Neural cell (in vitro differentiated cells): ENCODE measurements around the gene UTY. TPM values are rescaled to one million over a fixed set of nuclear protein-coding genes. Genes with fewer than 3 reads are reported as not detected.

Experiments used
- H2AFZ ChIP-seq: fragments of 200-600, 300-800 bp; sonication (generic), shearing (Covaris generic); 2 replicates; pipeline ENCODE4 v1.6.0; 2014; ENCODE audit warnings: low read depth, mild to moderate bottlenecking, antibody characterized with exemption, low read length, moderate library complexity
- H3F3A ChIP-seq: fragments of 200-600 bp; shearing (Covaris generic); 2 replicates; pipeline ENCODE4 v1.6.1; 2016; ENCODE audit warnings: mild to moderate bottlenecking, moderate library complexity, mixed read lengths, antibody characterized with exemption, low read length; ENCODE audit not compliant: insufficient read depth, poor library complexity, severe bottlenecking
- H3K27ac ChIP-seq: fragments of 200-600, 300-800 bp; sonication (generic), shearing (Covaris generic); 2 replicates; pipeline ENCODE4 v1.5.1; 2014; ENCODE audit warnings: mild to moderate bottlenecking, low read length, moderate library complexity
- H3K27me3 ChIP-seq: fragments of 300-800, 200-600 bp; sonication (generic), shearing (Covaris generic); 2 replicates; pipeline ENCODE4 v1.6.0; 2014; ENCODE audit warnings: mild to moderate bottlenecking, low read depth, low read length, moderate library complexity; ENCODE audit not compliant: insufficient read depth
- H3K36me3 ChIP-seq: fragments of 300-800, 200-600 bp; sonication (generic), shearing (Covaris generic); 2 replicates; pipeline ENCODE4 v1.5.1; 2014; ENCODE audit warnings: mild to moderate bottlenecking, antibody characterized with exemption, low read length, moderate library complexity; ENCODE audit not compliant: insufficient read depth
- H3K4me2 ChIP-seq: fragments of 300-800, 200-600 bp; sonication (generic), shearing (Covaris generic); 2 replicates; pipeline ENCODE4 v1.6.0; 2014; ENCODE audit warnings: mild to moderate bottlenecking, low read length
- H3K4me3 ChIP-seq: fragments of 300-800, 200-600 bp; sonication (generic), shearing (Covaris generic); 2 replicates; pipeline ENCODE4 v1.5.1; 2014; ENCODE audit warnings: mild to moderate bottlenecking, low read length, moderate library complexity
- H3K79me2 ChIP-seq: fragments of 200-600 bp; shearing (Covaris generic); replicated peaks from 2 replicates; pipeline ENCODE4 v1.6.0; 2014; ENCODE audit warnings: mild to moderate bottlenecking, low read length, moderate library complexity; ENCODE audit not compliant: insufficient read depth
- H3K9ac ChIP-seq: fragments of 300-800, 200-600 bp; sonication (generic), shearing (Covaris generic); 2 replicates; pipeline ENCODE4 v1.6.1; 2016; ENCODE audit warnings: mild to moderate bottlenecking, low read length, mixed read lengths
- H3K9me2 ChIP-seq: fragments of 200-600 bp; shearing (Covaris generic); 2 replicates; pipeline ENCODE4 v1.6.1; 2016; ENCODE audit warnings: mild to moderate bottlenecking, low read length, mixed read lengths; ENCODE audit not compliant: insufficient read depth
- H3K9me3 ChIP-seq: fragments of 200-600, 300-800 bp; sonication (generic), shearing (Covaris generic); 2 replicates; pipeline ENCODE4 v1.6.1; 2016; ENCODE audit warnings: mild to moderate bottlenecking, mixed run types, low read length, moderate library complexity, mixed read lengths
- H4K20me1 ChIP-seq: fragments of 200-600 bp; shearing (Covaris generic); 2 replicates; pipeline ENCODE4 v1.6.1; 2016; ENCODE audit warnings: mild to moderate bottlenecking, mixed run types; ENCODE audit not compliant: insufficient read depth
- EP300 ChIP-seq: fragments of 450-650 bp; conservative IDR thresholded peaks from 2 replicates; pipeline ENCODE4 v1.6.1; 2014; ENCODE audit warnings: antibody characterized with exemption, mild to moderate bottlenecking, moderate library complexity; ENCODE audit not compliant: poor library complexity, severe bottlenecking
- EZH2 ChIP-seq: fragments of 200-600, 300-800 bp; shearing (Covaris generic), sonication (generic); IDR thresholded peaks from 2 replicates; pipeline ENCODE4 v1.6.1; 2014; ENCODE audit warnings: antibody characterized with exemption, low read length, borderline replicate concordance, mild to moderate bottlenecking; ENCODE audit not compliant: insufficient read depth, poor library complexity, severe bottlenecking
- MXI1 ChIP-seq: fragments of 450-650 bp; conservative IDR thresholded peaks from 2 replicates; pipeline ENCODE4 v1.6.1; 2014; ENCODE audit warnings: antibody characterized with exemption, mild to moderate bottlenecking; ENCODE audit not compliant: poor library complexity, severe bottlenecking
- POLR2AphosphoS5 ChIP-seq: IDR thresholded peaks from 2 replicates; pipeline ENCODE4 v1.6.1; 2012
- RAD21 ChIP-seq: fragments of 450-650 bp; conservative IDR thresholded peaks from 2 replicates; pipeline ENCODE4 v1.6.1; 2014; ENCODE audit warnings: antibody characterized with exemption, mild to moderate bottlenecking, moderate library complexity
- SMC3 ChIP-seq: fragments of 450-650 bp; conservative IDR thresholded peaks from 2 replicates; pipeline ENCODE4 v1.6.1; 2014; ENCODE audit warnings: antibody characterized with exemption, mild to moderate bottlenecking, moderate library complexity; ENCODE audit not compliant: poor library complexity
- TAF1 ChIP-seq: IDR thresholded peaks from 2 replicates; pipeline ENCODE4 v1.6.1; 2012; ENCODE audit warnings: low read depth
- polyA plus RNA-seq: library from polyadenylated mRNA; depleted of rRNA; stranded (reverse); fragments of >200 nt; gene quantifications from 2 replicates; pipeline ENCODE4 v1.2.3, GENCODE V29; 2014
- TF ChIP-seq, protein P1 (sequence below): fragments of 450-650 bp; IDR thresholded peaks from 2 replicates; pipeline ENCODE4 v1.5.1; 2014; ENCODE audit warnings: antibody characterized with exemption, mild to moderate bottlenecking, moderate library complexity; ENCODE audit not compliant: poor library complexity, severe bottlenecking
- TF ChIP-seq, protein P2 (sequence below): IDR thresholded peaks from 2 replicates; pipeline ENCODE4 v1.6.1; 2012; ENCODE audit warnings: borderline replicate concordance

UTY gene
- polyA plus RNA-seq, 1 donor from 2014 or later = 17.5 TPM

DNA sequence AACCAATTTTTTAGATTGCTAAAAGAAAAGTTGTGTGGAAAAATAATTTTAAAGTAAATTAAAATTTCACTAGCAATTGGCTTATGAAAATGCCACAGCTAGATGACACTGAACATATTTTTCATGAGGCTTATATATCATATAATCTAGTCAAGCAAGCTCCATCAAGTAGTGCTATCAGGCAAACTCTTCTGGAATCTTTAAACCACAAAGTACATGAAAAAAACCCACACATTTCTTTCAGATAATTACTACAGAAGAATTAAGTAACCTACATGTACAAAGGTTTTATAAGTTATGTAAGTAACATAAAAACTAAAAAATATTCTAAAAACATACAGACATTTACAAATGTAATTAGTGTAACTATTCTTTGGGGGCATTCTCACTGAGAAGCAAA is 229.4 kb downstream of the UTY start:
- Histone ChIP-seq H4K20me1 (no peaks in the 10 kb centered on the region), H3K27me3 (no peaks in the 10 kb centered on the region), H3K9me2 (no peaks in the 10 kb centered on the region), H3K36me3 (no peaks in the 10 kb centered on the region), H3K9me3 (no peaks in the 10 kb centered on the region), H3K9ac (no peak overlapping the region), H3K27ac (no peak overlapping the region), H2AFZ (no peak overlapping the region), H3K4me2 (no peak overlapping the region), H3K79me2 (no peaks in the 10 kb centered on the region), H3F3A (no peaks in the 10 kb centered on the region), H3K4me3 (no peak overlapping the region)
- TF ChIP-seq, protein P1, sequence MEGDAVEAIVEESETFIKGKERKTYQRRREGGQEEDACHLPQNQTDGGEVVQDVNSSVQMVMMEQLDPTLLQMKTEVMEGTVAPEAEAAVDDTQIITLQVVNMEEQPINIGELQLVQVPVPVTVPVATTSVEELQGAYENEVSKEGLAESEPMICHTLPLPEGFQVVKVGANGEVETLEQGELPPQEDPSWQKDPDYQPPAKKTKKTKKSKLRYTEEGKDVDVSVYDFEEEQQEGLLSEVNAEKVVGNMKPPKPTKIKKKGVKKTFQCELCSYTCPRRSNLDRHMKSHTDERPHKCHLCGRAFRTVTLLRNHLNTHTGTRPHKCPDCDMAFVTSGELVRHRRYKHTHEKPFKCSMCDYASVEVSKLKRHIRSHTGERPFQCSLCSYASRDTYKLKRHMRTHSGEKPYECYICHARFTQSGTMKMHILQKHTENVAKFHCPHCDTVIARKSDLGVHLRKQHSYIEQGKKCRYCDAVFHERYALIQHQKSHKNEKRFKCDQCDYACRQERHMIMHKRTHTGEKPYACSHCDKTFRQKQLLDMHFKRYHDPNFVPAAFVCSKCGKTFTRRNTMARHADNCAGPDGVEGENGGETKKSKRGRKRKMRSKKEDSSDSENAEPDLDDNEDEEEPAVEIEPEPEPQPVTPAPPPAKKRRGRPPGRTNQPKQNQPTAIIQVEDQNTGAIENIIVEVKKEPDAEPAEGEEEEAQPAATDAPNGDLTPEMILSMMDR = no peak
- TF ChIP-seq SMC3 (no peak), EP300 (no peak), TAF1 (no peak), MXI1 (no peak), RAD21 (no peak), POLR2AphosphoS5 (no peak), EZH2 (no peak)
- TF ChIP-seq, protein P2, sequence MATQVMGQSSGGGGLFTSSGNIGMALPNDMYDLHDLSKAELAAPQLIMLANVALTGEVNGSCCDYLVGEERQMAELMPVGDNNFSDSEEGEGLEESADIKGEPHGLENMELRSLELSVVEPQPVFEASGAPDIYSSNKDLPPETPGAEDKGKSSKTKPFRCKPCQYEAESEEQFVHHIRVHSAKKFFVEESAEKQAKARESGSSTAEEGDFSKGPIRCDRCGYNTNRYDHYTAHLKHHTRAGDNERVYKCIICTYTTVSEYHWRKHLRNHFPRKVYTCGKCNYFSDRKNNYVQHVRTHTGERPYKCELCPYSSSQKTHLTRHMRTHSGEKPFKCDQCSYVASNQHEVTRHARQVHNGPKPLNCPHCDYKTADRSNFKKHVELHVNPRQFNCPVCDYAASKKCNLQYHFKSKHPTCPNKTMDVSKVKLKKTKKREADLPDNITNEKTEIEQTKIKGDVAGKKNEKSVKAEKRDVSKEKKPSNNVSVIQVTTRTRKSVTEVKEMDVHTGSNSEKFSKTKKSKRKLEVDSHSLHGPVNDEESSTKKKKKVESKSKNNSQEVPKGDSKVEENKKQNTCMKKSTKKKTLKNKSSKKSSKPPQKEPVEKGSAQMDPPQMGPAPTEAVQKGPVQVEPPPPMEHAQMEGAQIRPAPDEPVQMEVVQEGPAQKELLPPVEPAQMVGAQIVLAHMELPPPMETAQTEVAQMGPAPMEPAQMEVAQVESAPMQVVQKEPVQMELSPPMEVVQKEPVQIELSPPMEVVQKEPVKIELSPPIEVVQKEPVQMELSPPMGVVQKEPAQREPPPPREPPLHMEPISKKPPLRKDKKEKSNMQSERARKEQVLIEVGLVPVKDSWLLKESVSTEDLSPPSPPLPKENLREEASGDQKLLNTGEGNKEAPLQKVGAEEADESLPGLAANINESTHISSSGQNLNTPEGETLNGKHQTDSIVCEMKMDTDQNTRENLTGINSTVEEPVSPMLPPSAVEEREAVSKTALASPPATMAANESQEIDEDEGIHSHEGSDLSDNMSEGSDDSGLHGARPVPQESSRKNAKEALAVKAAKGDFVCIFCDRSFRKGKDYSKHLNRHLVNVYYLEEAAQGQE = no peak

DNA sequence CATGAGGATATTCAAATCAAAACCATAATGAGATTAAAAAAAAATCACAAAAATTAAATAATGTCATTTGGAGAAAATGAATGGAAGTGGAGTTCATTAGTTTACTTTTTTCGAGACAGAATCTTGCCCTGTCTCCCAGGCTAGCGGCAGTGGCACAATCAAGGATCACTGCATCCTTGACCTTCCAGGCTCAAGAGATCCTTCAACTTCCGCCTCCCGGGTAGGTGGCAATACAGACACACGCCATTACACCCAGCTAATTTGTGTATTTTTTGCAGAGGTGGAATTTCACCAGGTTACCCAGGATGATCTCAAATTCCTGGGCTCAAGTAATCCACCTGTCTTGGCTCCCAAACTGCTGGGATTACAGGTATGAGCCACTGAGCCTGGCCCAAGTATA is 236.1 kb downstream of the UTY start:
- H3K79me2 ChIP-seq = no peaks in the 10 kb centered on the region
- no peaks in the 10 kb centered on the region for H3K9me2 ChIP-seq
- no peaks in the 10 kb centered on the region for H4K20me1 ChIP-seq
- no peak for TF ChIP-seq SMC3
- TF ChIP-seq, protein P2 = no peak
- no peak for TF ChIP-seq RAD21
- no peak for TF ChIP-seq EZH2
- no peak for TF ChIP-seq POLR2AphosphoS5
- no peaks in the 10 kb centered on the region for H3K36me3 ChIP-seq
- H3K4me2 ChIP-seq = no peak overlapping the region
- no peaks in the 10 kb centered on the region for H3F3A ChIP-seq
- no peak overlapping the region for H3K9ac ChIP-seq
- H2AFZ ChIP-seq = no peak overlapping the region
- H3K27me3 ChIP-seq = no peaks in the 10 kb centered on the region
- no peak overlapping the region for H3K4me3 ChIP-seq
- H3K9me3 ChIP-seq = no peaks in the 10 kb centered on the region
- no peak overlapping the region for H3K27ac ChIP-seq
